G401 (cell line): Measurements from ENCODE around the gene STX10. TPM values are rescaled to one million over a fixed set of nuclear protein-coding genes. Genes with fewer than 3 reads are reported as not detected.

Source experiments
- DNase-seq: peaks from one replicate; pipeline ENCODE4 v3.0.0-alpha.2; 2015; ENCODE audit warnings: low spot score
- in situ Hi-C: cut with HindIII; loops from 2 replicates; pipeline ENCODE4 v1.10.0; 2016; ENCODE audit warnings: low sequenced_read_pairs, mixed read lengths
- total RNA-seq: library from RNA; depleted of rRNA; stranded (reverse); fragments of >200 nt; shearing (Covaris generic); gene quantifications from 2 replicates; pipeline ENCODE4 v1.2.3, GENCODE V29; 2014; rRNA removed

Gene STX10
- total RNA-seq, 1 experiment from 2014 or later = 112 TPM

- no peak for DNase-seq
- in situ Hi-C loops = no loop called here
Measured at GRCh38 chr19:13094106-13094504, 56.1 kb downstream of the STX10 start.

Other genes with a start within 250 kb of the STX10 start
- gene SYCE2, start 231.1 kb downstream of the STX10 start, total RNA-seq = 0.17 and 0.31 TPM in 2 replicates
- 142 and 150 TPM in 2 replicates for gene FARSA, start 216.7 kb downstream of the STX10 start, total RNA-seq
- 1,471 and 1,755 TPM in 2 replicates for gene CALR, start 211.8 kb downstream of the STX10 start, total RNA-seq
- 76.4 and 88.8 TPM in 2 replicates for gene RAD23A, start 204.5 kb downstream of the STX10 start, total RNA-seq
- 79.7 and 124 TPM in 2 replicates for gene GADD45GIP1, start 193.2 kb downstream of the STX10 start, total RNA-seq
- gene DAND5, start 180.8 kb downstream of the STX10 start, total RNA-seq = 0.18 TPM in 1 of 2 replicates, not detected in the other
- gene NFIX, start 154.9 kb downstream of the STX10 start, total RNA-seq = 0.86 and 3.6 TPM in 2 replicates
- not detected in 2 replicates for gene LYL1, start 47.5 kb downstream of the STX10 start, total RNA-seq
- gene TRMT1, start 33.6 kb downstream of the STX10 start, total RNA-seq = 86.8 and 87.0 TPM in 2 replicates
- gene NACC1, start 32.1 kb downstream of the STX10 start, total RNA-seq = 53.4 and 60.5 TPM in 2 replicates
- 33.3 and 40.5 TPM in 2 replicates for gene IER2, start within 50 bp of the STX10 start, total RNA-seq